Astrocyte (in vitro differentiated cells and primary cell): ENCODE measurements around the gene MED9.

ENCODE experiments used
- EZH2 ChIP-seq: IDR thresholded peaks from 2 replicates; pipeline ENCODE4 v1.6.1; 2012; ENCODE audit warnings: mild to moderate bottlenecking, low read length, inconsistent platforms; ENCODE audit not compliant: insufficient read depth
- TF ChIP-seq, protein P1 (sequence below): IDR thresholded peaks from 2 replicates; pipeline ENCODE4 v1.5.1; 2011; ENCODE audit warnings: low read depth, mild to moderate bottlenecking, inconsistent platforms, low read length, moderate library complexity; ENCODE audit not compliant: insufficient read depth

DNA sequence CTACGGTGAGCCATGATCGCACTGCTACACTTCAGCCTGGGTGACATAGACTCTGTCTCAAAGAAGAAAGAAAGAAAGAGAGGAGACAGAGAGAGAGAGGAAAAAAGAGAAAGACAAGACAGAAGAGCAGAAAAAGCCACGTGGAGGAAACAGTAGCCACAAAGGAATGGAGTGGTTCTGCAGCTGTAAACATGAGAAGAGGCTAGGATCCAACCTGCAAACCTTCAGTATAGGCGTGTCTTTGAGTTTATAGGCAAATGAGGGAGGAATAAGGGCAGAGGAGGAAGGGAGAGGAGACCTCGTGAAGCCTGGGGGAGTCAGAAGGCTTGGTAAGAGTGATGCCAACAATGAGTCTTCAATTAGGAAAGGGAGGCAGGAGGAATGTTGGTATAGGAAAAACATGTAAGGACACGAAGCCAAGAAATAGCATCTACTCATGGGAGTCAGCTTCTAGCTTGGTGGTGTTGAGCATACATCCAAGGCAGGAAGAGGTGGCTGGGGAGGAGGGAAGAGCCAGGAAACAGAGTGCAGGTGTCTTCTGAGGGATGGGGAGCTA is 3.9 kb downstream of the MED9 start:
- TF ChIP-seq, protein P1, sequence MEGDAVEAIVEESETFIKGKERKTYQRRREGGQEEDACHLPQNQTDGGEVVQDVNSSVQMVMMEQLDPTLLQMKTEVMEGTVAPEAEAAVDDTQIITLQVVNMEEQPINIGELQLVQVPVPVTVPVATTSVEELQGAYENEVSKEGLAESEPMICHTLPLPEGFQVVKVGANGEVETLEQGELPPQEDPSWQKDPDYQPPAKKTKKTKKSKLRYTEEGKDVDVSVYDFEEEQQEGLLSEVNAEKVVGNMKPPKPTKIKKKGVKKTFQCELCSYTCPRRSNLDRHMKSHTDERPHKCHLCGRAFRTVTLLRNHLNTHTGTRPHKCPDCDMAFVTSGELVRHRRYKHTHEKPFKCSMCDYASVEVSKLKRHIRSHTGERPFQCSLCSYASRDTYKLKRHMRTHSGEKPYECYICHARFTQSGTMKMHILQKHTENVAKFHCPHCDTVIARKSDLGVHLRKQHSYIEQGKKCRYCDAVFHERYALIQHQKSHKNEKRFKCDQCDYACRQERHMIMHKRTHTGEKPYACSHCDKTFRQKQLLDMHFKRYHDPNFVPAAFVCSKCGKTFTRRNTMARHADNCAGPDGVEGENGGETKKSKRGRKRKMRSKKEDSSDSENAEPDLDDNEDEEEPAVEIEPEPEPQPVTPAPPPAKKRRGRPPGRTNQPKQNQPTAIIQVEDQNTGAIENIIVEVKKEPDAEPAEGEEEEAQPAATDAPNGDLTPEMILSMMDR = no peak
- TF ChIP-seq EZH2 = no peak
